GM12872 (cell line): ENCODE results near the gene PRKCI.

ENCODE experiments used
- CTCF ChIP-seq: IDR thresholded peaks from 3 replicates; pipeline ENCODE4 v1.5.1; 2011; ENCODE audit warnings: low read depth, mild to moderate bottlenecking, low read length, moderate library complexity; ENCODE audit not compliant: insufficient read depth

Gene PRKCI

GRCh38 chr3:170307671-170308405 is 85.6 kb downstream of the PRKCI start:
- no peak for TF ChIP-seq CTCF

DNA sequence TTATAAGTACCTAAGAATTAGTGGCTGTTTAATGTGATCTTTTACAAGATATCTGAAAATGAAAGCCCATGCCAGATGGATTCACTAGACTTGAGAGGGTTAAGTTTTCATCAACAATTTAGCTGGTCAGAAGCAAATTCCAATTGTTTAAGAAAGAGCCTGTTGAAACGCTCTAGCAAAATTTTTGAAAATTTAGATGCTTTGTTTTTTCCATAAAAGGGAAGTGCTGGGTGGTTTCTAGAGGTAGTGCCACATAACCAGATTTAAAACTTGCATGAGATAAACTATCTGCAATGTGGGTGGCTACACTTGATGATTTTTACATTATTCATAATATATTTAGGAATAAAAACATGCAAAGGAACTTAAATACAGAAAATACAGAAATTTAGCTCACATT is 86.8 kb downstream of the PRKCI start:
- TF ChIP-seq CTCF = no peak

DNA sequence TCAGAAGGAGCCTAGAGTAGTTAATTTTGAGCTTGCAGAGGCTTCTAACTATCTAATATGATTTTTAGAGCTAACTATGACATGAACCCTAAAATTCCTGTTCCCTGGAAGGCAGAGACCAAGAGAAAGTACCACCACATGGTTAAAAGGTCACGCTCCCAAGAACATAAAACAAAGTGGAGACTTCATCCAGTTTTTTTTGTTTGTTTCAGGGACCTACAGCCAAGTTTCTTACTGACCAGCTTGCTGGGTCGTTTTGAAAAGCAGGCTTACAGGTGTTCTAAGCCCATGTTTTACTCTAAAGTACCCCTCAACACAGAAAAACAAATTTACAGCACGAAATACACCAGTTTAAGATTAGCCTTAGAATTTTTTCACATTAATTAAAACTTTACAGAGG is 95.7 kb downstream of the PRKCI start:
- TF ChIP-seq CTCF = no peak

- TF ChIP-seq CTCF = no peak
Measured at GRCh38 chr3:170320461-170321121, 98.4 kb downstream of the PRKCI start.

DNA sequence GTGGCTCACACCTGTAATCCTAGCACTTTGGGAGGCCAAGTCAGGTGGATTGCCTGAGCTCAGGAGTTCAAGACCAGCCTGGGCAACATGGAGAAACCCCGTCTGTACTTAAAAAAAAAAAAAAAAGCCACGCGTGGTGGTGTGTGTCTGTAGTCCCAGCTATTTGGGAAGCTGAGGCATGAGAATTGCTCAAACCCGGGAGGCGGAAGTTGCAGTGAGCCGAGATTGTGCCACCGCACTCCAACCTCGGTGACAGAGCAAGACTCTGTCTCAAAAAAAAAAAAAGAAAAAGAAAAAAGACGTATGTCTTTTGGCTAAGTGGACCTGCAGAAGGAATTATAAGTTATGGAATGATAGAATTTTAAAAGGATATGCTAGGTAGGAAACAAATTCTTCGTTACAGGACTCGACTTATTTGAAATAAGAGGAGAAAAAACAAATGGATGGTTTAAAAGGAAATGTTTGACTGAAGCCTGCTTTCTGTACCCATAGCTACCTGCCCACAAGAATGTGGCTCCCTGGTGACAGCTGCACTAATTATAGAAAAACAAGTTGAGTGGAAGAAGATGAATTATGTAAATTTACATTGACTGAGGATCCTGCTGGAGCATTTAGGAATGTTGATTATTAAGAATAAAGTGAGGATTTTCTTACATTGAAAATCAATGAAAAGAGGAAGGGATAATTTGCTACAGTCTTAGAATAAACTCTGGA is 99.3 kb downstream of the PRKCI start:
- no peak for TF ChIP-seq CTCF

DNA sequence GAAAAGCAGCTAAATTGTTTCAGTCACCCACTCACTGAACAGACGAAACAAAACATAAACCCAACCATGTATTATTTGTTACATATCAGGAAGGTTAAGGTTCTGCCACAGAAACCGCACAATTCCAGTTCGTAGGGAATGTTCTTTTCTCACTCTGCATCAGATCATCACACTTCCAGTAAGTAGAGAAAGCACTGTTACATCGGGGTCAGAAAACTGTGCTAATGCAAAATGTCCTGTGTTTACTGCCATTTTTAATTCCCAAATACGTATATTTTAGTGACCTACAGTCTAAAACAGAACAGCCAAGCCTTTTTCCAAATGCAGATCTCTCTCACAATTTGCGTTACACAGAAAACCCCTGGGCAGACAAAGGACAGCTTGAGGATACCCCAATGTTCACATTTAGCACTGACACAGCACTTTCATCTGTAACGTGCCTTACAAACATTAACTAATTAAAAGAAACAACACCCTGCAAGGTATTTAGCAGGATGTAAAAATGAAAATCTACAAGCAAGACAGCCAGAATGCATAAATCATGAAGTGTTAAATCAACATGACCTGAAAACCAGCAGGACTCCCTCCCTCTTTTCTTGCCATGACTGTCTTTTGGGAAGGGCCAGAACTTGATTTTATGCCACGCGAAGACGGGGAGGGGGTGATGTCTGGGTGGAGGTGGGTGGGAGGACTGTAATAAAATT is 100.5 kb downstream of the PRKCI start:
- no peak for TF ChIP-seq CTCF

- TF ChIP-seq CTCF = no peak
Measured at GRCh38 chr3:170323331-170323730, 101.1 kb downstream of the PRKCI start.
